NCI-H2107 treated with DMSO at 0.1 percent for 48 hours (cell line): ENCODE data around the gene RNASE8.
A peak's percentile ranks its signal among the peaks of the same experiment; 100 is the strongest.
"Not testable (repeated sequence)": the region's sequence is repeated elsewhere in the genome, so short reads cannot be mapped to it uniquely, and the experiment has no call there.

Experiments
- DNase-seq: peaks from one replicate; lab custom pipeline; 2025; ENCODE audit not compliant: unreplicated experiment; lab: John Stamatoyannopoulos, UW

The RNASE8 gene

GRCh38 chr14:21029917-21030316 lies 27.7 kb upstream of the RNASE8 start, which contains the start of gene TPPP2:
TSS of gene TPPP2 (plus strand) at chr14:21030217. CDS start at chr14:21030582, 365 bp downstream.
- DNase-seq, result no peak

- no peak for DNase-seq
Measured at GRCh38 chr14:21030531-21030930, 27.1 kb upstream of the RNASE8 start.

GRCh38 chr14:21032326-21033132 lies 25.1 kb upstream of the RNASE8 start:
- DNase-seq, result no peak

GRCh38 chr14:21033133-21033698 lies 24.4 kb upstream of the RNASE8 start:
- DNase-seq, result no peak

GRCh38 chr14:21034707-21035106 lies 22.9 kb upstream of the RNASE8 start, which contains the start of gene RNASE13:
TSS of gene RNASE13 (minus strand) at chr14:21034807. CDS start at chr14:21034288, 519 bp downstream.
- DNase-seq, result no peak

GRCh38 chr14:21036751-21037150 lies 20.9 kb upstream of the RNASE8 start:
- DNase-seq, result no peak

GRCh38 chr14:21037156-21037555 lies 20.5 kb upstream of the RNASE8 start:
- no peak for DNase-seq

- DNase-seq, result no peak
Measured at GRCh38 chr14:21038441-21039422, 18.9 kb upstream of the RNASE8 start.

GRCh38 chr14:21039585-21040369 lies 17.8 kb upstream of the RNASE8 start:
- peak; percentile 52 for DNase-seq

GRCh38 chr14:21040370-21040925 lies 17.2 kb upstream of the RNASE8 start:
- DNase-seq, result no peak

GRCh38 chr14:21040941-21041340 lies 16.7 kb upstream of the RNASE8 start:
- not testable (repeated sequence) for DNase-seq

- DNase-seq, result no peak
Measured at GRCh38 chr14:21041676-21042433, 15.8 kb upstream of the RNASE8 start, which contains the start of gene RNASE7. TSS of gene RNASE7 (plus strand) at chr14:21042362. CDS start at chr14:21042993, 631 bp downstream.

- no peak for DNase-seq
Measured at GRCh38 chr14:21042918-21043317, 14.7 kb upstream of the RNASE8 start.

- DNase-seq, result no peak
Measured at GRCh38 chr14:21043387-21043973, 14.1 kb upstream of the RNASE8 start.

- DNase-seq, result no peak
Measured at GRCh38 chr14:21043974-21044618, 13.5 kb upstream of the RNASE8 start.

- no peak for DNase-seq
Measured at GRCh38 chr14:21047378-21047781, 10.2 kb upstream of the RNASE8 start.

GRCh38 chr14:21048638-21049037 lies 9.0 kb upstream of the RNASE8 start:
- no peak for DNase-seq

- no peak for DNase-seq
Measured at GRCh38 chr14:21049271-21049673, 8.3 kb upstream of the RNASE8 start.
